ENCODE results near the gene NRG2.

- TF ChIP-seq CTCF (IDR thresholded peaks at IDR 0.05) (no peak), POLR2A (IDR thresholded peaks at IDR 0.05) (no peak)
Observed at GRCh38 chr5:139956342-139956741, 86.8 kb downstream of the NRG2 start.
